ENCODE results near the gene CD207. TPM values are rescaled to one million over a fixed set of nuclear protein-coding genes. Genes with fewer than 3 reads are reported as not detected.

CD207 gene
- total RNA-seq, 4 donors from 2014 or later = 0.95 TPM; not detected in 3

GRCh38 chr2:70829916-70830315 is 5.7 kb downstream of the CD207 start:
- DNase-seq = no peak
- intact Hi-C loops (cut with DNase I; ENCODE audit: low total_unique reads) = no loop called here
- Histone ChIP-seq H3K9me3 (no peaks in the 10 kb centered on the region), H3K4me3 (no peak overlapping the region), H3K4me1 (no peaks in the 10 kb centered on the region), H3K27ac (no peak overlapping the region), H3K36me3 (no peaks in the 10 kb centered on the region), H3K27me3 (no peaks in the 10 kb centered on the region)
- TF ChIP-seq POLR2A (IDR thresholded peaks at IDR 0.05) = no peak
- TF ChIP-seq POLR2AphosphoS5 (IDR thresholded peaks at IDR 0.05) = no peak
- TF ChIP-seq CTCF (IDR thresholded peaks at IDR 0.05) = no peak
- TF ChIP-seq EP300 (IDR thresholded peaks at IDR 0.05; ENCODE audit: low read depth) = no peak
- in situ Hi-C loops (cut with MboI; ENCODE audit: low pct_ligation_motif_present in 1 of 4, low pct_unique_long_range_greater_than_20kb in 1 of 4, low sequenced_read_pairs in 3 of 4) = no loop called here
- WGBS, 2 donors (ENCODE audit: low coverage in 1 of 2) = 74% methylated on average over 1 of the region's 1 CpG; no CpG with 5 or more reads in 1 of the 2 donors

GRCh38 chr2:70828914-70829824 is 6.4 kb downstream of the CD207 start:
- no peaks in the 10 kb centered on the region for H3K27me3 ChIP-seq
- H3K9me3 ChIP-seq = no peaks in the 10 kb centered on the region
- intact Hi-C loops (cut with DNase I; ENCODE audit: low total_unique reads) (no loop called here), in situ Hi-C loops (cut with MboI; ENCODE audit: low pct_ligation_motif_present in 1 of 4, low pct_unique_long_range_greater_than_20kb in 1 of 4, low sequenced_read_pairs in 3 of 4) (no loop called here)
- TF ChIP-seq CTCF (IDR thresholded peaks at IDR 0.05) = no peak
- no peak for TF ChIP-seq EP300 (IDR thresholded peaks at IDR 0.05; ENCODE audit: low read depth)
- TF ChIP-seq POLR2A (IDR thresholded peaks at IDR 0.05) = no peak
- no peak for TF ChIP-seq POLR2AphosphoS5 (IDR thresholded peaks at IDR 0.05)
- DNase-seq = no peak
- 50 to 66% methylated on average over 2 to 6 of the region's 6 CpGs for WGBS, 2 donors (ENCODE audit: low coverage in 1 of 2)
- H3K4me1 ChIP-seq = no peaks in the 10 kb centered on the region
- no peaks in the 10 kb centered on the region for H3K36me3 ChIP-seq
- H3K27ac ChIP-seq = no peak overlapping the region
- H3K4me3 ChIP-seq = no peak overlapping the region

- Histone ChIP-seq H3K4me3 (no peak overlapping the region), H3K27ac (no peak overlapping the region), H3K4me1 (no peaks in the 10 kb centered on the region), H3K27me3 (no peaks in the 10 kb centered on the region), H3K36me3 (no peaks in the 10 kb centered on the region), H3K9me3 (no peaks in the 10 kb centered on the region)
- TF ChIP-seq POLR2AphosphoS5 (IDR thresholded peaks at IDR 0.05) (no peak), POLR2A (IDR thresholded peaks at IDR 0.05) (no peak)
- DNase-seq = no peak
- in situ Hi-C loops (cut with MboI; ENCODE audit: low pct_ligation_motif_present in 1 of 4, low pct_unique_long_range_greater_than_20kb in 1 of 4, low sequenced_read_pairs in 3 of 4) (no loop called here), intact Hi-C loops (cut with DNase I; ENCODE audit: low total_unique reads) (no loop called here)
- 58 to 73% methylated on average over 2 to 4 of the region's 5 CpGs for WGBS, 2 donors (ENCODE audit: low coverage in 1 of 2)
Observed at GRCh38 chr2:70828115-70828514, 7.5 kb downstream of the CD207 start.

- TF ChIP-seq POLR2AphosphoS5 (IDR thresholded peaks at IDR 0.05) (no peak), CTCF (IDR thresholded peaks at IDR 0.05) (no peak), POLR2A (IDR thresholded peaks at IDR 0.05) (no peak), EP300 (IDR thresholded peaks at IDR 0.05; ENCODE audit: low read depth) (no peak)
- 56 to 77% methylated on average over 5 of the region's 5 CpGs for WGBS, 2 donors (ENCODE audit: low coverage in 1 of 2)
- H3K4me1 ChIP-seq = no peaks in the 10 kb centered on the region
- no peaks in the 10 kb centered on the region for H3K36me3 ChIP-seq
- no peak overlapping the region for H3K4me3 ChIP-seq
- no peak for DNase-seq
- no peaks in the 10 kb centered on the region for H3K9me3 ChIP-seq
- intact Hi-C loops (cut with DNase I; ENCODE audit: low total_unique reads) = no loop called here
- H3K27me3 ChIP-seq = no peaks in the 10 kb centered on the region
- no peak overlapping the region for H3K27ac ChIP-seq
- in situ Hi-C loops (cut with MboI; ENCODE audit: low pct_ligation_motif_present in 1 of 4, low pct_unique_long_range_greater_than_20kb in 1 of 4, low sequenced_read_pairs in 3 of 4) = no loop called here
Observed at GRCh38 chr2:70827388-70827787, 8.2 kb downstream of the CD207 start.

All from transverse colon (tissue), 4 donors.